HUDEP-2 (cell line): ENCODE measurements around the gene NCKIPSD.

ENCODE experiments used
- DNase-seq, 76 experiments: peaks; one replicate each; lab custom pipeline; 2025; ENCODE audit not compliant: unreplicated experiment in 76 of 76; lab: John Stamatoyannopoulos, UW

Gene NCKIPSD

GRCh38 chr3:48628277-48629017, 57.3 kb downstream of the NCKIPSD start:
- no peak for DNase-seq

GRCh38 chr3:48625600-48625999, 60.1 kb downstream of the NCKIPSD start:
- no peak for DNase-seq

DNA sequence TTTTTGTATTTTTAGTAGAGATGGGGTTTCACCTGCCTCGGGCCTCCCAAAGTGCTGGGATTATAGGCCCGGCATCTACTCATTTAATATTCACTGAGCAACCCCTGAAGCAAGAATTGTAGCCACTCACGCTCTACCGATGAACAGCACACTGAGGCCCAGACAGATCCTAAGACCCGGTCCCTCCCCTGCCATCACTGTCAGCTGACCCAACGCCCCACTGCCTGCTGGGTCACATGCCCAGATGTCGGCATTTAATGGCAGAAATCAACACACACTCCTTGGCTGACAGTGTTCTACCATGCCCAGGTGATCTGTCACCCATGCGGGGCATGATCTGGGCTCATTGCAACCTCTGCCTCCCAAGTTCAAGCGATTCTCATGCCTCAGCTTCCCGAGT, 60.9 kb downstream of the NCKIPSD start:
- no peak for DNase-seq

DNA sequence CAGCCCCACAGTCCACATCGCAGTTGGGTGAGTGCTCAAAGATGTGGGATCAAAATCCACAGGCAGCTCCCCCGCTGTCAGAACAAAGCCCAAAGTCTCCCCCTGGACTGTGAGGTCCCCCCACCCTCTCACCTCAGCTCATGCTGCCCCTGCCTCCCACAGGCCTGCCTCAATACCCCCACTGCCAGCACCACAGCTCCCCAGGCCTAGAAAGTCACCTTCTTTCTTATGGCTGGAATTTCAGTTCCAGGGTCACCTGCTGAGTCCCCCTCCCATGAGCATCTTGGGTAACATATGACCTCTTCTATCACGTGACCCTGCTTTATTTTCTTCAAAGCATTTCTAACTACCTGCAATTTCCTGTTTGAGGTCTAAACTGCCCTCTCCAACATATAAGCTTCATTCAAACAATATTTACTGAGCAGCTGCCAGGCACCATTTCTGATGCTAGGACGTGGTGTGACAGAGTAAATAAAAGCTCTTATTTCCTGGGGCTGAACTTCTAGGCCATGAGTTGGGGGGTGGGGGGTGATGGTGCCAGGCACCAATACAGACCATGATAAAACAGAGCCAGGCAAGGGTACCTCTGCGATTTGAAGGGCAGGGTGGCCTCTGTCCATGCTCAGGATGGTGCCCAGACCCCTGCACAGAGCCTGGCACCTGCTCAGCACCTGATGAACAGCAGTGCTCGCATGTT, 61.7 kb downstream of the NCKIPSD start:
- DNase-seq: no peak
